K562 (cell line): ENCODE measurements around the gene ARHGEF7. TPM values are rescaled to one million over a fixed set of nuclear protein-coding genes. Genes with fewer than 3 reads are reported as not detected.

Experiments used
- ATAC-seq: fragments of 200-7000 bp; cut with Tn5 transposase; 3 replicates; pipeline ENCODE4 v1.9.1; 2020; ENCODE audit warnings: moderate library complexity
- BruUV-seq: library from RNA; stranded (reverse); fragments of 400-500 nt; replicated peaks from 2 replicates; lab custom pipeline; 2021; lab: Mats Ljungman, UMichigan
- CTCF ChIA-PET: fragments of 300-600 bp; formaldehyde crosslinking; extraction: SDS; loops from one replicate; lab custom pipeline; 2021; ENCODE audit warnings: low intra/inter-chr PET ratio; lab: Yijun Ruan, JAX
- POLR2A ChIA-PET: fragments of 300-600, 350-650 bp; sonication (Branson Sonifier 250); formaldehyde crosslinking; extraction: SDS; loops from one replicate; lab custom pipeline; 2021; ENCODE audit warnings: antibody characterized with exemption, inconsistent platforms; lab: Yijun Ruan, JAX
- DNase-seq, 4 experiments: peaks; one replicate each; pipeline versions ENCODE4 v3.0.0 to v3.0.0-alpha.2; 2011 to 2018; ENCODE audit warnings: low spot score in 3 of 4, mixed read lengths in 3 of 4; ENCODE audit errors: extremely low read depth in 1 of 4
- FAIRE-seq: peaks from 2 replicates; lab custom pipeline; 2011; peaks lifted over from hg19 to GRCh38; lab: Jason Lieb, UNC
- H2AFZ ChIP-seq: 2 replicates; pipeline ENCODE4 v1.6.0; 2011; ENCODE audit warnings: low read depth, low read length, control low read depth, inconsistent platforms
- H3K27ac ChIP-seq: fragments of 200-600 bp; 3 replicates; pipeline ENCODE4 v1.8.0; 2011; ENCODE audit warnings: low read depth, mild to moderate bottlenecking, control low read depth, inconsistent platforms, low read length, moderate library complexity, mixed read lengths; ENCODE audit errors: extremely low read depth
- H3K27me3 ChIP-seq, 2 experiments: fragments of 300-600 bp in 1 of 2; 2 replicates in 1 of 2; 3 replicates in 1 of 2; pipeline versions ENCODE4 v1.6.0 to v1.8.0; 2011; ENCODE audit warnings: inconsistent platforms in 2 of 2, low read length in 2 of 2, mild to moderate bottlenecking in 1 of 2, mixed read lengths in 1 of 2, moderate library complexity in 1 of 2; ENCODE audit not compliant: control insufficient read depth in 2 of 2, insufficient read depth in 2 of 2
- H3K36me3 ChIP-seq: fragments of 300-600 bp; 3 replicates; pipeline ENCODE4 v1.8.0; 2011; ENCODE audit warnings: mild to moderate bottlenecking, low read length, inconsistent platforms; ENCODE audit not compliant: control insufficient read depth, insufficient read depth
- H3K4me1 ChIP-seq, 2 experiments: fragments of 200-600 bp in 1 of 2; replicated peaks in 1 of 2; 2 replicates in 1 of 2; 3 replicates in 1 of 2; pipeline versions ENCODE4 v1.5.1 to v1.8.0; 2011; ENCODE audit warnings: inconsistent platforms in 2 of 2, low read length in 2 of 2, mild to moderate bottlenecking in 1 of 2, mixed read lengths in 1 of 2, moderate library complexity in 1 of 2; ENCODE audit not compliant: control insufficient read depth in 2 of 2, insufficient read depth in 2 of 2
- H3K4me2 ChIP-seq: 2 replicates; pipeline ENCODE4 v1.6.1; 2011; ENCODE audit warnings: low read length, control low read depth, inconsistent platforms, mixed read lengths; ENCODE audit not compliant: insufficient read depth
- H3K4me3 ChIP-seq: fragments of 200-600 bp; sonication (generic), shearing (Covaris generic); 2 replicates; pipeline ENCODE4 v1.5.1; 2016; ENCODE audit warnings: control low read depth, inconsistent platforms
- H3K79me2 ChIP-seq: fragments of 200-600 bp; 3 replicates; pipeline ENCODE4 v1.8.0; 2011; ENCODE audit warnings: low read length, inconsistent platforms; ENCODE audit not compliant: control insufficient read depth, insufficient read depth
- H3K9ac ChIP-seq, 2 experiments: 2 replicates each; pipeline versions ENCODE4 v1.6.0 to v1.6.1; 2011; ENCODE audit warnings: low read depth in 2 of 2, low read length in 2 of 2, control low read depth in 1 of 2, inconsistent platforms in 1 of 2, mild to moderate bottlenecking in 1 of 2, mixed read lengths in 1 of 2; ENCODE audit not compliant: insufficient read depth in 1 of 2
- H3K9me1 ChIP-seq: one replicate; pipeline ENCODE4 v1.6.0; 2011; ENCODE audit warnings: inconsistent platforms, mild to moderate bottlenecking, low read length, moderate library complexity; ENCODE audit not compliant: control insufficient read depth, insufficient read depth
- H3K9me3 ChIP-seq: replicated peaks from 2 replicates; pipeline ENCODE4 v1.5.1; 2011; ENCODE audit warnings: low read depth, low read length, inconsistent platforms; ENCODE audit not compliant: control insufficient read depth, insufficient read depth
- H4K20me1 ChIP-seq: replicated peaks from 2 replicates; pipeline ENCODE4 v1.6.1; 2011; ENCODE audit warnings: low read length, inconsistent platforms, mixed read lengths; ENCODE audit not compliant: control insufficient read depth, insufficient read depth
- CBX3 ChIP-seq, 2 experiments: IDR thresholded peaks; 1 replicate in 1 of 2; 2 replicates in 1 of 2; pipeline ENCODE4 v1.6.1; 2012; ENCODE audit warnings: inconsistent platforms in 2 of 2, low read length in 2 of 2, borderline replicate concordance in 1 of 2, control low read depth in 1 of 2
- CBX5 ChIP-seq: IDR thresholded peaks from 2 replicates; pipeline ENCODE4 v1.6.1; 2014; ENCODE audit warnings: low read depth, borderline replicate concordance
- CHCHD3 ChIP-seq: fragments of 250-450 bp; sonication (Bioruptor Pico); IDR thresholded peaks from 2 replicates; pipeline ENCODE4 v2.1.2; 2022; ENCODE audit warnings: mild to moderate bottlenecking
- HMGXB4 ChIP-seq: sonication (generic); formaldehyde crosslinking; IDR thresholded peaks from 2 replicates; pipeline ENCODE4 v1.8.1; 2023; ENCODE audit warnings: mild to moderate bottlenecking, missing genetic modification reagents
- L3MBTL2 ChIP-seq: fragments of 450-650 bp; IDR thresholded peaks from 2 replicates; pipeline ENCODE4 v1.6.1; 2016; ENCODE audit warnings: mild to moderate bottlenecking, moderate library complexity
- POLR3G ChIP-seq: IDR thresholded peaks from 2 replicates; pipeline ENCODE4 v1.6.1; 2011; ENCODE audit not compliant: insufficient read length, insufficient replicate concordance; ENCODE audit errors: extremely low read depth
- SMARCB1 ChIP-seq: IDR thresholded peaks from 2 replicates; pipeline ENCODE4 v1.6.1; 2011; ENCODE audit warnings: improper control_type of control experiment, low read depth; ENCODE audit not compliant: insufficient read length
- TFAP4 ChIP-seq: sonication (generic); formaldehyde crosslinking; IDR thresholded peaks from 2 replicates; pipeline ENCODE4 v1.8.0; 2022; ENCODE audit warnings: missing genetic modification reagents, mild to moderate bottlenecking, moderate library complexity, borderline replicate concordance
- ZNF644 ChIP-seq: fragments of 200-800 bp; sonication (Bioruptor generic); IDR thresholded peaks from 2 replicates; pipeline ENCODE4 v1.6.1; 2016; ENCODE audit warnings: low read depth, missing genetic modification characterization, missing compliant biosample characterization
- ZNF696 ChIP-seq: fragments of 250-450 bp; sonication (Bioruptor Pico); conservative IDR thresholded peaks from 2 replicates; pipeline ENCODE4 v1.4.0; 2020; ENCODE audit warnings: mild to moderate bottlenecking, moderate library complexity
- WGBS: fragments of 100-300 bp; shearing (Covaris generic); methylation state at CpG from one replicate; pipeline ENCODE4 v1.1.6; 2016; ENCODE audit warnings: low coverage, mixed read lengths; ENCODE audit not compliant: insufficient coverage; ENCODE audit errors: missing lambda C conversion rate; 5-methylcytosine and 5-hydroxymethylcytosine counted together
- in situ Hi-C: fragments of 300-500 bp; cut with MboI; formaldehyde crosslinking; loops from 4 replicates; pipeline ENCODE4 v1.15.0; 2018; ENCODE audit warnings: inconsistent platforms, mixed read lengths
- intact Hi-C: fragments of 100-400 bp; cut with micrococcal nuclease; formaldehyde crosslinking; loops from 2 replicates; pipeline ENCODE4 v1.14.2; 2022
- polyA plus RNA-seq, 8 experiments: library from polyadenylated mRNA; depleted of rRNA in 4 of 8; stranded (reverse) in 5 of 8; unstranded in 3 of 8; fragments of >200 nt; fragmentation: Nextera tagmentation in 2 of 8; fragmentation: Illumina TruSeq in 1 of 8; extraction: Ambion mirVana in 2 of 8; extraction: Trizol in 1 of 8; gene quantifications; 2 replicates each; pipeline versions ENCODE4 v1.2.1 to v1.2.3, GENCODE V29; 2011 to 2014; ENCODE audit warnings: inconsistent platforms in 1 of 8, missing spikeins in 1 of 8
- total RNA-seq, 7 experiments: library from RNA; depleted of rRNA in 6 of 7; stranded (reverse); fragments of >200 nt in 6 of 7; fragmentation: Illumina TruSeq in 2 of 7; extraction: Trizol in 2 of 7; gene quantifications; 2 replicates each; pipeline versions ENCODE4 v1.2.1 to v1.2.3, GENCODE V29; 2011 to 2021; ENCODE audit warnings: low replicate concordance in 1 of 7
- TF ChIP-seq, protein P1 (sequence below): sonication (generic); formaldehyde crosslinking; IDR thresholded peaks from 2 replicates; pipeline ENCODE4 v1.8.1; 2022; ENCODE audit warnings: missing genetic modification reagents
- TF ChIP-seq, protein P2 (sequence below): fragments of 250-450 bp; sonication (Bioruptor Pico); IDR thresholded peaks from 2 replicates; pipeline ENCODE4 v1.5.0; 2022; ENCODE audit warnings: mild to moderate bottlenecking

The ARHGEF7 gene
- total and polyA plus RNA-seq, 9 of the 15 experiments (the other 6 are each of a cell fraction or from before 2014, with no cell fraction given) = 2.1 to 26.8 (median 17.5) TPM

DNA sequence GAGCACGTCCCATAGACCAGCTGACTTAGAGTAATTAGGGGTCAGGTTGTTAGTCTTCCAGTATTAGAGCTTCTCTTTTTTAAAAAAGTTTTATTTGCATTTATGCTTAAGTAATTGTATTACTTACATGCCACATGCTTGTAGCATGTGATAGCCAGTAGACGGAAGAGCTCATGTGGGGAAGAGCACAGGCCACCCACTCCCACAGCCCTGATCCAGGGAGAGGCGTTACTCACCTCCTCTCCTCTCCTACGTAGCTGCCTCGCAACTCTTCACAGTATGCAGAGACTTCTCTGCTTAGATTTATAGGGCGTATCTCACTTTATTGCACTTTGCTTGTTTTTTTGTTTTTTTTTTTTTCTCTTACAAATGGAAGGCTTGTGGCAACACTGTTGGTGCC is 110.1 kb downstream of the ARHGEF7 start (continued):
- TF ChIP-seq, protein P1, sequence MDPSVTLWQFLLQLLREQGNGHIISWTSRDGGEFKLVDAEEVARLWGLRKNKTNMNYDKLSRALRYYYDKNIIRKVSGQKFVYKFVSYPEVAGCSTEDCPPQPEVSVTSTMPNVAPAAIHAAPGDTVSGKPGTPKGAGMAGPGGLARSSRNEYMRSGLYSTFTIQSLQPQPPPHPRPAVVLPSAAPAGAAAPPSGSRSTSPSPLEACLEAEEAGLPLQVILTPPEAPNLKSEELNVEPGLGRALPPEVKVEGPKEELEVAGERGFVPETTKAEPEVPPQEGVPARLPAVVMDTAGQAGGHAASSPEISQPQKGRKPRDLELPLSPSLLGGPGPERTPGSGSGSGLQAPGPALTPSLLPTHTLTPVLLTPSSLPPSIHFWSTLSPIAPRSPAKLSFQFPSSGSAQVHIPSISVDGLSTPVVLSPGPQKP (CRISPR knock-in tag) = no peak
- TF ChIP-seq L3MBTL2 (no peak), POLR3G (no peak), CBX5 (no peak)
- TF ChIP-seq, protein P2, sequence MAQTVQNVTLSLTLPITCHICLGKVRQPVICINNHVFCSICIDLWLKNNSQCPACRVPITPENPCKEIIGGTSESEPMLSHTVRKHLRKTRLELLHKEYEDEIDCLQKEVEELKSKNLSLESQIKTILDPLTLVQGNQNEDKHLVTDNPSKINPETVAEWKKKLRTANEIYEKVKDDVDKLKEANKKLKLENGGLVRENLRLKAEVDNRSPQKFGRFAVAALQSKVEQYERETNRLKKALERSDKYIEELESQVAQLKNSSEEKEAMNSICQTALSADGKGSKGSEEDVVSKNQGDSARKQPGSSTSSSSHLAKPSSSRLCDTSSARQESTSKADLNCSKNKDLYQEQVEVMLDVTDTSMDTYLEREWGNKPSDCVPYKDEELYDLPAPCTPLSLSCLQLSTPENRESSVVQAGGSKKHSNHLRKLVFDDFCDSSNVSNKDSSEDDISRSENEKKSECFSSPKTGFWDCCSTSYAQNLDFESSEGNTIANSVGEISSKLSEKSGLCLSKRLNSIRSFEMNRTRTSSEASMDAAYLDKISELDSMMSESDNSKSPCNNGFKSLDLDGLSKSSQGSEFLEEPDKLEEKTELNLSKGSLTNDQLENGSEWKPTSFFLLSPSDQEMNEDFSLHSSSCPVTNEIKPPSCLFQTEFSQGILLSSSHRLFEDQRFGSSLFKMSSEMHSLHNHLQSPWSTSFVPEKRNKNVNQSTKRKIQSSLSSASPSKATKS = no peak

DNA sequence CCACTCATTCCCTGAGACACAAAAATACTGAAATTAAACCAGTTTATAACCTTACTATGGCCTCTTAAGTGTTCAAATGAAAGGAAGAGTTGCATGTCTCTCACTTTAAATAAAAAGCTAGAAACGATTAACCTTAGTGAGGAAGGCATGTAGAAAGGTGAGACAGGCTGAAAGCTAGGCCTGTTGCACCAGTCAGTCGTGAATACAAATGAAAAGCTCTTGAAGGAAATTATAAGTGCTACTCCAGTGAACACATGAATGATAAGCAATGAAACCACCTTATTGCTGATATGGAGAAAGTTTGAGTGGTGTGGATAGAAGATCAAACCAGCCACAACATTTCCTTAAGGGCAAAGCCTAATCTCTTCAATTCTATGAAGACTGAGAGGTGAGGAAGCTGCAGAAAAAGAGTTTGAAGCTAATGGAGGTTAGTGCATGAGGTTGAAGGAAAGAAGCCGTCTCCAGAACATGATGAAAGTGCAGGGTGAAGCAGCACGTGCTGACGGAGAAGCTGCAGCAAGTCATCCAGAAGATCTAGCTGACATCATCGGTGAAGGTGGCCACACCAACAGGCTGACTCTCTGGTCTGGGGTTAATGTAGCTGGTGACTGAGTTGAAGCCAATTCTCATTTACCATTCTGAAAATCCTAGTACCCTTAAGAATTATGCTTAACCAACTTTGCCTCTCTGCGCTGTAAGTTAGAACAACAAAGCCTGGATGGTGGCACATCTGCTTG is 110.9 kb downstream of the ARHGEF7 start:
- Histone ChIP-seq H2AFZ (no peak overlapping the region), H3K4me1 (no peaks in the 10 kb centered on the region), H3K4me3 (no peak overlapping the region), H3K79me2 (peaks cover 3% of the 10 kb centered on the region; the same call in 2 of the 3 replicates), H4K20me1 (no peaks in the 10 kb centered on the region), H3K9ac (no peak overlapping the region), H3K4me2 (no peak overlapping the region), H3K27ac (no peak overlapping the region), H3K27me3 (no peaks in the 10 kb centered on the region), H3K9me3 (no peaks in the 10 kb centered on the region), H3K9me1 (no peaks in the 10 kb centered on the region), H3K36me3 (peaks cover 4% of the 10 kb centered on the region; the same call in 1 of the 3 replicates)
- TF ChIP-seq HMGXB4 (no peak), ZNF696 (no peak), CHCHD3 (CRISPR knock-in tag) (no peak), ZNF644 (tag) (no peak), CBX3 (IDR thresholded peaks at IDR 0.05; ENCODE audit: borderline replicate concordance in 1 of 2, low read length in 2 of 2) (no peak), SMARCB1 (no peak), TFAP4 (CRISPR knock-in tag) (no peak)
- ATAC-seq (no peak), FAIRE-seq (no peak), DNase-seq (no peak)
- CTCF ChIA-PET = no interaction called here
- POLR2A ChIA-PET = no interaction called here
- in situ Hi-C loops = no loop called here
- WGBS = 74% methylated on average over 7 of the region's 7 CpGs
- intact Hi-C loops = loop anchor here (10.0 kb wide), 1 partner anchor 281 kb away; no protein-coding TSS in a partner anchor
- BruUV-seq = no TSS peak
